ENCODE data around the gene CAMK1D.
"Not testable (repeated sequence)": the region's sequence is repeated elsewhere in the genome, so short reads cannot be mapped to it uniquely, and the experiment has no call there.

CAMK1D gene

DNA sequence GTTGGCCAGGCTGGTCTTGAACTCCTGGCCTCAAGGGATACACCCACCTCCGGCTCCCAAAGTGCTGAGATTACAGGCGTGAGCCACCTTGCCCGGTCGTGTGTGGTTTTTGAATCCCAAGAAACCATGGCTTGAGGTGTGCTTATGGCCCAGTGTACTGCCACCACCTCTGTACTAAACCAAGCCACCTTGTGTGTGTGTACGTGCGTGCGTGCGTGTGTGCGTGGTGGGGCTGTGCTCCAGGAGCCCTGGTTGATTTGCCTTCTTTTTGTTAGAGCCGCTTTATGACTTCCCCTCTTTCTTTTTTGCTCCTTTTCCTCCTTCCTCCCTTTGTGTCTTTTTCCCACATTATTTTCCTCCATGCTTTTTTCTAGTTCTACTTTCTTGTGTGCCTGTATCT, 121.4 kb downstream of the CAMK1D start:
- no peak for DNase-seq

DNA sequence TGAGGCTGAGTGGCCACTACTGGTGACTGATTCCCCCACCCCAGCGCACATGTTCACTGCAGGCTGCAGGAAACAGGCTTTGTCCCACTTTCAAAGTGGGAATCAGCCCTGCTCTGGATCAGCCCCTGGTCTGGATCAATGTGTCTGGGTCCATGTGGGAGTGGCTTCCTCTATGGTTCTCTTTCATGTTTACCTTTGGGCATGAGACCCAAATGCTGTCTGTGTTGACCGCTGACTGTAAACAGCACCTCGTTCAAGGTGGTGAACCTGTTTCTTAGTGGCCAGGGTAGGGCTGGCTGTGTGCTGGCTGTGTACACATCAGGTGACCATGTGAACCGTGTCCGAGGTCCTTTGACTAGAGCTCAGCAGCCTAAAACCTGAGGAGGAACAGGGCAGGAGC, 121.8 kb downstream of the CAMK1D start:
- DNase-seq: no peak

DNA sequence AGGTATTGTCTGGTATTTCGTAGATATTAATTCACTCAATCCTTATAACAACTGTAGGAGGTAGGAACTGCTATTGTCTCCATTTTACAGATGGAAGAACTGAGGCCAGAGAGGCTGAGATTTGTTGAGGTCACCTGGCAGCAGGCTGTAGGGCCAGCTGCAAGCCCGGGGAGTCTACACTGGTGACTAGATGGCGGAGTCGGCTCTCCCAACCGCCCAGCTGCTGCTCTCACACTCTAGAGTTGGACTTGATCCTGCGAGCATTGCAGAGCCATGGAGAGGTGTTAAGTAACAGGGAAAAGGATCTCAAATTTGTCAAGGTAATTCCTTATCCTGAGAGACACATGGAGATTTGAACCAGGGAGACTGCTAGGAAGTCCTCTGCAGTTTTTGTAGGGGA, 124.1 kb downstream of the CAMK1D start:
- DNase-seq: no peak

DNA sequence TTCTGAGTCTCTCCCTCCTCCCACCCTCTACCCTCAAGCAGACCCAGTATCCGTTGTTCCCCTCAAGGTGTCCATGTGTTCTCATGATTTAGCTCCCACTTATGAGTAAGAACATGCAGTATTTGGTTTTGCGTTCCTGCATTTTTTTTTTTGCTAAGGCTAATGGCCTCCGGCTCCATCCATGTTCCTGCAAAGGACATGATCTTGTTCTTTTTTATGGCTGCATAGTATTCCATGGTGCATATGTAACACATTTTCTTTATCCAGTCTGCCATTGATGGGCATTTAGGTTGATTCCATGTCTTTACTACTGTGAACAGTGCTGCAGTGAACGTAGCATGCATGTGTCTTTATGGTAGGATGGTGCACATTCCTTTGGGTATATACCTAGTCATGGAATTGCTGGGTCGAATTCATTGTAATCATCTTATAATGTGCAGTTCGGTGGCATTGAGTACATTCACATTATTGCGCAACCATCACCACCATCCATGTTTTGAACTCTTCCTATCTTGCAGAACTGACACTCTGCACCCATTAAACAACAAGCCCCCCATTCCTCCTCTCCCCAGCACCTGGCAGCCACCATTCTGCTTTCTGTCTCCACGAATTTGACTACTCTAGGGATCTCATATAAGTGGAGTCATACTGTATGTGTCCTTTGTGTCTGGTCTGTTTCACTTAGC, 125.5 kb downstream of the CAMK1D start:
- DNase-seq: no peak

DNA sequence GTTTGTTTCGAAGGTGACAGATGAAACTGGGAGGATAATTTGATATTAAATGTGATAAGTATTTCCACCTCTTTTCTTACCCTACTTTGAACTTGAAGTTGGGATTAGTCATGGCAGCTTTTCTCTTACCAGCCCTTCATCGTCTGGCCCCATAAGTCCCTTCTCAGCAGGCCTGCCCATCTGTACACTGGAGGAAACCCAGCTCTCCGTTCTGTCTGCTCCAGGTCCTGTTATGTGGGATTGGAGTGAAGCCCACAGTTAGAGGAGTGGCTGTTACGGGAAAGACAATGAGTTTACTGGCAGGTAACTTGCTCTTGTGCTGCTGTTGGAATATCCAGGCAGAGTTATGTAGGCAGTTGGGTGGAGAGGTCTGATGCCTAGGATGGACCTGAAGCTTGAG, 127.3 kb downstream of the CAMK1D start:
- DNase-seq: no peak

DNA sequence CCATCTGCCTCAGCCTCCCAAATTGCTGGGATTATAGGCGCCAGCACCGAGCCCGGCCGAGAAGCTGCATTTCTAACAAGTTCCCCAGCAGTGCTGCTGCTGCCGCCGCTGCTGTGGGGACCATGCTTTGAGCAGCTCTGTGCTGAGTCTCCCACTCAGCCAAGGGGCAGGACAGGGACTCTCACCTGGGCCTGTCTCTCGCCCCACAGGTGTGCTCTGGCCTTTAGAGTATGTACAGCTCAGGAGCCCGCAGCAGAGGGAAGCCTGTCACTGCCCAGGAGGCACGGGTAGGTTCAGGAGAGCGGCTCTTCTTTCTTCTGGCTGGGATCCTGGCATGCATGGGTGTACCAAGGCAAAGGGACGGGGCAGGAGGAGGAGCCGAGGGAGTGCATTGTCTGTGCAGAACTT, 130.1 kb downstream of the CAMK1D start:
- DNase-seq: no peak

DNA sequence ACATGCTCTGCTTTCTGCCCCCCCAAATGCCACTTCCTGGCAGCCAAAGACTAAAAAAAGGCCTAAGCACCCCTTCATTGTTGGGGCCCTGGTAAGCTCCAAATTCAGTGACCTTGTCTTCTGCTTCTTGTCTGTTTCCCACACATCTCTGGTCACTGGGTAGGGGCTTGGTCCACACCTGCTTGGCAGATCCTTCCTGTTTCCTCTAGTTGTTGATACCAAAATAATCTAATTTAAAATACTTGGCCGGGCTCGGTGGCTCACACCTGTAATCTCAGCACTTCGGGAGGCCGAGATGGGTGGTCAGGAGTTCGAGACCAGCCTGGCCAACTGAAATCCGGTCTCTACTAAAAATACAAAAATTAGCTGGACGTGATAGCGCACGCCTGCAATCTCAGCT, 130.6 kb downstream of the CAMK1D start:
- no peak for DNase-seq

DNA sequence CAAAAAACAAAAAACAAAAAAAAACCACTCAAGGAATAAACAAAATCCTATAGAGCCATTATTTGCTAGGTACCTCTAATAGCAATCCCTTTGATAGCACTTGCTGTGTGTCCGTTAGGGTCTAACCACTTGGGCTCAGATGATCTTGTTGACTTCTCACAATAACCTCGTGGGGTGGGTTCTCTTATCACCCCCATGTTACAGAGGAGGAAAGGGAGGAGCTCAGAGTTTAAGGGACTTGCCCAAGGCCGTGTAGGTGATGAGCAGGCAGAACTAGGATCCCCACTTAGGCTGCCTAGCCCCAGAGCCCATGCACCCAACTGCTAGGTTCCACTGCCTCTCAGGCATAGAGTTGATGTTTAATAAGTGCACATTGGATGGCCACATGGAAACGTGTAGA, 131.1 kb downstream of the CAMK1D start:
- no peak for DNase-seq

DNA sequence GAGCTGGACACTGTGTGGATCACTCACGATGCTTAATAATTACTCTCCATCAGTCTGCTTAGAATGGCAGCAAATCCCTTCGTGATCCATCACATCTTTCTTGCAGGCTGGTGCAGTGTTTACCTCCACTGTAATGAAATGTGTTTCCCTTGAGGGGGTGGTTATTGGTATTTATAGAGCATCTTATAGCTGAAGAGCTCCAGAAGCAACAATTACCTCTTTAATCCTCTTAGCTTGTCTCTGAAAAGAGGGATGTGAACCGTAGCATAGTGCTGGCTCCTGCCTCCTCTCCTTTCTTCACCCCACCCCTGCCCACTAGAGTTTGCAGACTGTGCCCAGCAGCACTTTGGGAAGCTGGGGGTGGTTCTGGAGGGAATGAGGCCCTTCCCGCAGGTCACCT, 132.6 kb downstream of the CAMK1D start:
- DNase-seq: no peak

DNA sequence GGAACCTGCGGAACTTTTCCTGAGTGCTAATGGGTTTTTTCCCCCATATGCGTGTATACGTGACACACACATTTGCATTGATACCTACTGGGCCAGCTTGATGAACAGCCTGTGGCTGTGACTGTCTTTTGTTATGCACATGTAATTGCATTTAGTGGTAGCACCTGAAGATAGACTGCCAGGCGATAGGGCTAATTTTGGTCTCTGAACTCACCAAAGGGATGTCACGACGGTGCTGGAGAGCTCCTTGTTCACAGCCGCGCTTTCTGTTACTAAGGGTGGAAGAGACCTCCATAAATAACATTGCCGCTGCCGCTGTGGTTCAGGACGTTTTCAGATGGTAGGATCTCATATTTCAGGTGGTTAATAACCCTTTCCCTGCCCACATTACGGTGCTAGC, 133.2 kb downstream of the CAMK1D start:
- no peak for DNase-seq

DNA sequence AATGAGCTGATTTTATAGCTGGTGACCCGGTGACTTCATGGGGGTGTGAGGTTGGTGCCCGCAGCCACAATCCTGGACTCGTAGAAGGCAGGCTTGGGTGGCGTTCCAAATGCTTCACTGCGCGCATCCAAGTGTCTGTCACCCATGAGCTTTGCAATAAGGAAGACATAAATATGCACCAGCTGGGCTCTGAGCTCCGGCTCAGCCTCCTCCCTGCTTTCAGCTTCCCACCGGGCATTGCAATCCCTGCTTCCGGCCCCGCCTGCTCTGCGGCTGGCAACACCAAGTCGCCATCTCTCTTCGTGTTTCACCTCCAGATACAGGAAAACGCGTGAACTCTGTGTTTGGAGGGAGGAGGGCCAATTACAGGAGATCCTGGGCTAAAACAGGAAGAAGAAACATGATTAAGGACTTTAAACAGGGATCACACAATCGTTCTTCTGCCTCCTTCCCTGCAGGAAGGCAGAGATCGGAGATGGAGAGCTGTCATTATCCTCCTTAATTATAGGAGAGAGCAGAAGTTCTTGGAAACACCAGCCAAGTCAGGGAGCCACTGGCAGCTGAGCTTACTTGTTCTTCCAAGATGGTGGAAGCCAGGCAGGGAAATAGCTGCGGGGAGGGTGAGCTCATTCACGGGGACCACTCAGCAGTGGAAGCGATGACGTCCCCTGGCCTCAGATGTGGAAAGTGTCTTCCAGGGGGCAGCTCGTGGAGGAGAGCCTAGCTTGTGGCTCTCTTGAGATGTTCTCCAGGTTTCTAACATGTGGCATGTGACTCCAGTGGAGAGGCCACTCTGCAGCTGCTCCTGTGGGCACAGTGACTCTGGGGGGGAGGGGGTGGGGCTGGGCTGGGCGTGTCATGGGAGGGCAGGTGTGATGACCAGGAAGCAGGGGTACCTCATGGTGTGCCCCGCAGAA, 134.9 kb downstream of the CAMK1D start:
- DNase-seq: no peak

DNA sequence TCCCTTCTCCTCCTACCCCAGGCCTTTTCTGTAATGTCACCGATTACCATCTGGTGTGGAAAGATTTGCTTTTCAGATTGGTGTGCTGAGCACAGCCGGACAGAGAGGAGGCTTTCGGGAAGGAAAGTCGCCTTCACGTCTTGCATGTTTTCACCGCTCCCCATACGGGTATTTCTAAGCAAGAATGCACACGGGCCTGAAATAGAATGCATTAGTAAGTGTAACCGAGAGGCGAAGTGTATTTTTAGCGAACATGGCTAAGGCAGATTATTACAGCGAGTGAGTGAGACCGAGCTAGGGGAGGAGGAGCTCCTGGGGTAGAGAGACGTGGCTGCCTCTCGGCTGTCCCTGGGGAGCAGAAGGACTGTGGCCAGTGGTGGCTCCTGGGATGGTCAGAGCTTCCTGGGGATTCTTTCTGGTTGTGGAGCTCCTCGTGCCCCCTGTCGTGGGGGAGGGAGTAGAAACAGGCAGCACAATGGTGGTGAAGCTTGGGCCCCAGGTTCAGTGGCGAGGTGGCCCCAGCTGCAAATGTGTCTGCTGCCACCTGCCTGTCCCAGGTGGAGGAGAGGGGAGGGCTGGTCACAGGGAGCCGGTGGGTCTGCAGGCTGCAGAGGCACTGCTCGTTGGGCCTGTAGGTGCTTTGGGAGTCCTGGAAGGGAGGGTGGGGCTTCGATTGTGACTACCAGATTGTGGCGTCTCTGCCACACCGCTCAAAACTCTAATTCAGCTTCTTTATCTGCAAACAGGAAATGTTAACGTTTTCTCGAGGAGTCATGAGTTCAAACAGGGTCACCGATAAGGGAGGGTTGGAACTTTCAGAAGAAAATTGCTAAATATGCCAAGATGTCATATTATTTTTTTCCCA, 135.8 kb downstream of the CAMK1D start:
- peak; percentile 0 for DNase-seq

DNA sequence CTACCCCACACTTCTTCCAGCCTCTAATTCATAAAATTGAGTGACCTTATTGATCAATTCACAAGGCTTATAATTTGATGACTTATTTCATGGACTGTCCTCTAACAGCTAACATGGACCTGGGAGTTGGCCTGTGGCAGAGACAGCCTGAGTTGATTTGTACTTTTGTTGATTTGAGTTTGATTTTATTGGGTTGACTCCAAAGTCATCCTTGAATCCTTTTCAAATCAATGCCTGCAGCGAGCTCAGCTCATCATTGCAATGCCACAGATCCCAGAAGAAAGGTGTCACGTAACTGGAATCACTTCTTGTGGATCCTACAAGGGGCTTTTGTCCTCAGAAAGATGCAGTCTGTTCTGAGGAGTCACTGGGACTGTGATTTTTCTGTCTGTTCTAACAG, 138.0 kb downstream of the CAMK1D start:
- no peak for DNase-seq

DNA sequence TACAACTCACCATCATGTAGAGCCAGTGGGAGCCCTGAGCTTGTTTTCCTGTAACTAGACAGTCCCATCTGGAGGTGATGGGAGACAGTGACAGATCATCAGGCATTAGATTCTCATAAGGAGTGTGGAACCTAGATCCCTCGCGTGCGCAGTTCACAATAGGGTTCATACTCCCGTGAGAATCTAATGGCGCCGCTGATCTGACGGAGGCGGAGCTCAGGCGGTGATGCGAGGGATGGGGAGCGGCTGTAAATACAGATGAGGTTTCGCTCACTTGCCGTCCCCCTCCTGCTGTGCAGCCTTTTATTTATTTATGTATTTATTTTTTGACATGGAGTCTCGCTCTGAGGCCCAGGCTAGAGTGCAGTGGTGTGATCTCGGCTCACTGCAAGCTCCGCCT, 139.3 kb downstream of the CAMK1D start:
- no peak for DNase-seq

DNA sequence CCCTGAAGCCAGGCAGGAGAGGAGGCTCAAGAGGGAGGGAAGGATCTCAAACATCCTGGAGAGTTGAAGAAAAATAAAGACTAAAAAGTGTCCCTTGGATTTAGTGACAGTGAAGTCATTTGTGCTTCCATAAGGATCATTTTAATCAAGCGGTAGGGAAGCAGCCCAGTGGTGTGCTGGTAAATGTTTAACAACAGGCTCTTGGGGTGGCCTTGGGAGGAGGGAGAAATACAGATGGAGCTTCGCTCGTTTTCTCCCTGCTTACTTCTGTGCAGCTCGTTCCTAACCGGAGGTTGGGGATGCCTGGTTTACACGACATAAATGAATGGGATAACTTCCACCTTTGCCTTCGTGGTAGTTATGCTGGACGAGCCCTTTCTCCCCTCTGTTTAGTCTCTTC, 140.0 kb downstream of the CAMK1D start:
- DNase-seq: no peak

DNA sequence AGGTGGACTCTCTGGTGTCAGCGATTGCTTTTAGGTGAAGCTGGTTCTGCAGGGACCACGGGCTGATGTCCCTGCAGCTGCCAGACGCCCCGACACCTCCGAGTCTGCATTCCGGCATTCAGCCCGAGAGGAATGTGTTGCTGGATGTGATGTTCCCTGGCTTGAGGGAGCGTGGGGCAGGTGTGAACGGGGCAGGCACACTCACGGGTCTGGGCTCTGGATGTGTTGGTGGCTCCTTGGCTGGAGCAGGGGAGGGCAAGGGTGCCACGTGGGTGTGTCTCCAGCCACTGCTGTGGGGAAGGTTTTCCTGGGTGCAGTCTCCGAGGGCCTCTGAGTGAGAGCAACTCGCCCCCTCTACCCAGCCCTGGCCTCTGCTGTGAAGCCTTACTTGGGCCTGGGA, 140.5 kb downstream of the CAMK1D start:
- no peak for DNase-seq

DNA sequence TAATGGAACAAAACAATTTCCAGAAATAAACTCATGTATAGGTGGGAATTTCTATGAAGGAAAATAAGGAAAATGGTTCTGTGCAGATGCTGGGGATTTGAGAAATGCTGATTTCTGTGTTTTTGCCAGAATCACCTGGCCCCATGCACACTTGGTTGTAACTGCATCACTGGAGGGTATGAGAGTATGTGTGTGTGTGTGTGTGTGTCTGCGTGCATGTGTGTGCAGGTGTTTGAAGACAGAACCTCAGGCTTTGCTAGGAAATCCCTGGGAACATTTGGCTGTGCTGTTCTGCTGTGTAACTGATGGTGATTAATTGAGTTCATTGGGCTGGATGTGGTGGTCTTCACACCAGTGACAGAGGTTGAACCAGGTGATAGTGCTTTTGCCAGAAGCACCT, 141.6 kb downstream of the CAMK1D start:
- no peak for DNase-seq

DNA sequence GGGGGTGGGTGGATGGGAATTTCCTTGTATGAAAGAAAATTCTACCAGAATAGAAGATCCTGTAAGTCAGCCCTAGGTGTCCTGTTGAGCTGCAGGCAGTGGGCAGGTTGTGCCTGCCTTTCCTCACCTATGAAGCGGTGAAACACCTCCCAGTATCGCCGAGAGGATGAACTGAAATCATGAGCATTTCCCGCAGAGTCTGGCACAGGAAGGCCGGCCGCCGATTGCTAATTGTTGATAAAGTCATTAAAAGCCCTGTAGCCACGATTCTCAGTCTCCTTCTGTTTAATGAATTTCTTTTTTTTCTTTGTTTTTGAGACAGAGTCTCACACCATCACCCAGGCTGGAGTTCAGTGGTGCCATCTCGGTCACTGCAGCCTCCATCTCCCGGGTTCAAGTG, 142.1 kb downstream of the CAMK1D start:
- no peak for DNase-seq

DNA sequence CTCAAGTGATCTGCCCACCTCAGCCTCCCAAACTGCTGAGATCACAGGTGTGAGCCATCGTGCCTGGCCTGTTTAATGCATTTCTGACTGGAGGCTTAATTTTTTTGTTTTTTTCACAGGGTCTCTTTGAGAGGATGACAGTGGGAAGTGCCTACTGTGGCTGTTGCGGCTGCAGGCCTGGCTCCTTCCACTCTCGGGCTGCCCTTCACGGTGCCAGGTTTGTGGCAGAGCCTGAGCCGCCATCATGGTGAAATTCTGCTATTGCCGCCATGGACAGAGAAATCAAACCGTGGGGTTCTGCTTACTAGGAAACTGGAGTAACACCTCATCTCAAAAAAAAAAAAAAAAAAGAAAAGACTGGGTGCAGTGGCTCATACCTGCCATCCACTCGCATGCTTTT, 142.7 kb downstream of the CAMK1D start:
- DNase-seq: no peak

DNA sequence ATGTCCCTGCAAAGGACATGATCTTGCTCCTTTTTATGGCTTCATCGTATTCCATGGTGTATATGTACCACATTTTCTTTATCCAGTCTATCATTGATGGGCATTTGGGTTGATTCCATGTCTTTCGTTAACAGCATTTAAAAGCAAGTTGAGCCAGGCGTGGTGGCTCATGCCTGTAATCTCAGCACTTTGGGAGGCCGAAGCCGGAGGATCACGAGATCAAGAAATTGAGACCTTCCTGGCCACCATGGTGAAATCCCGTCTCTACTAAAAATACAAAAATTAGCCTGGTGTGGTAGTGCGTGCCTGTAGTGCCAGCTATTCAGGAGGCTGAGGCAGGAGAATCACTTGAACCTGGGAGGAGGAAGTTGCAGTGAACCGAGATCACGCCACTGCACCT, 147.7 kb downstream of the CAMK1D start:
- not testable (repeated sequence) for DNase-seq

DNA sequence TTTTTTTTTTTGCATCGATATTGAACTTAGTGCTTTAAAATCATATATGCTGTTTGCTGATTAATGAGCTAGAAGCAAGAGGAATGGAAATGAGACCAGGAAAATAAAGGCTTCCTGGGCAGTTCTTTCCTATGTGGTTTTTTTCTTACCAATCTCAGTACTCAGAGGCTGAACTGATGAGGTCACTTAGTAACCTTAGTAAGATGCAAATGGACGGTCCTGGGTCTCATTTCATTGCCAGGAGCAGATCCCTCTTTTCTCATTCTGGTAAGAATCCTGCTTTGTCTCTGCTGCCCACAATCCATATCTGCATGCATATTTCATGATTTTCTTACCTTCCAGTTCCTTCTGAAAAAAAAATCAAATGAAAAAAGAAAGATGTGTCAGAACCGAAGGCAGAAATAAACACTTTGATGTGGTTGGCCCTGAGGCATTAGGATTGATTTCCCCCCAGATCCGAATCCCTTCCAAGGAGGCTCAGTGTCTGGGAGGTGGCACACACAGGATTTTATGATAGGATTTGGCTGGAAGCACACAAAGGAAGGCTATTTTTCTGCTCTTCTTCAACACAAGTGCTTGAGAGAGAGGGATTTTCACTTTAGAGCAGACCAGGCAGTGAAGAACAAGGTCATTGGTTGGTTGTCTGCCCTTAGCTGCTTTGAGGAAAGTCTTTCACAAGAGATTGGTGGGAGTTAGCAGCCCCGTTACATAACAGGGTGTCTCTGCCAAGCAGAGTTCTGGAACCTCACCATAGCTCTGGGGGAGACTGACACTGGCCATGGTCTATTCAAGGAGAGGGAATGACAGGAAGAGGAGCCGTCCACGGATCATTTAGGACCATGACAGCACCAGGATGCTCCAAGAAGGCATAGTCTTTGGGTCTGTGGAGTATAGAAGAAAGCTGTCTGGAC, 150.0 kb downstream of the CAMK1D start:
- DNase-seq: no peak
